ENCODE results near the gene ZBTB48.
A peak's percentile ranks its signal among the peaks of the same experiment; 100 is the strongest.
"Not testable (repeated sequence)": the region's sequence is repeated elsewhere in the genome, so short reads cannot be mapped to it uniquely, and the experiment has no call there.

Gene ZBTB48

GRCh38 chr1:6591222-6591621 is 11.4 kb downstream of the ZBTB48 start:
- DNase-seq (ENCODE audit: low spot score) = no peak

GRCh38 chr1:6591644-6592043 is 11.8 kb downstream of the ZBTB48 start:
- DNase-seq (ENCODE audit: low spot score) = no peak

- DNase-seq (ENCODE audit: low spot score) = no peak
Measured at GRCh38 chr1:6592441-6592840, 12.6 kb downstream of the ZBTB48 start.

- no peak for DNase-seq (ENCODE audit: low spot score)
Measured at GRCh38 chr1:6592865-6593593, 13.2 kb downstream of the ZBTB48 start.

GRCh38 chr1:6593810-6594209 is 14.0 kb downstream of the ZBTB48 start:
- no peak for DNase-seq (ENCODE audit: low spot score)

- no peak for DNase-seq (ENCODE audit: low spot score)
Measured at GRCh38 chr1:6594977-6595740, 15.4 kb downstream of the ZBTB48 start.

GRCh38 chr1:6596351-6596750 is 16.6 kb downstream of the ZBTB48 start:
- no peak for DNase-seq (ENCODE audit: low spot score)

- DNase-seq (ENCODE audit: low spot score) = no peak
Measured at GRCh38 chr1:6596886-6597776, 17.3 kb downstream of the ZBTB48 start.

GRCh38 chr1:6597777-6598131 is 18.0 kb downstream of the ZBTB48 start:
- no peak for DNase-seq (ENCODE audit: low spot score)

- no peak for DNase-seq (ENCODE audit: low spot score)
Measured at GRCh38 chr1:6599141-6599975, 19.6 kb downstream of the ZBTB48 start.

GRCh38 chr1:6599991-6600390 is 20.2 kb downstream of the ZBTB48 start:
- DNase-seq (ENCODE audit: low spot score) = not testable (repeated sequence)

- DNase-seq (ENCODE audit: low spot score) = no peak
Measured at GRCh38 chr1:6600410-6601048, 20.7 kb downstream of the ZBTB48 start.

- DNase-seq (ENCODE audit: low spot score) = peak; percentile 57
Measured at GRCh38 chr1:6601049-6601922, 21.5 kb downstream of the ZBTB48 start.

GRCh38 chr1:6601923-6602668 is 22.3 kb downstream of the ZBTB48 start:
- DNase-seq (ENCODE audit: low spot score) = peak; percentile 70

- peak; percentile 87 for DNase-seq (ENCODE audit: low spot score)
Measured at GRCh38 chr1:6602669-6603237, 23.0 kb downstream of the ZBTB48 start, which contains the start of gene KLHL21. KLHL21 (minus strand) TSS chr1:6602869; CDS start chr1:6602817, 52 bp downstream.

- DNase-seq (ENCODE audit: low spot score) = peak; percentile 69
Measured at GRCh38 chr1:6603238-6603914, 23.6 kb downstream of the ZBTB48 start.

GRCh38 chr1:6603915-6604558 is 24.2 kb downstream of the ZBTB48 start:
- peak; percentile 76 for DNase-seq (ENCODE audit: low spot score)

All from ecto neural progenitor cell (in vitro differentiated cells).